Stimulated activated CD4-positive, alpha-beta T cell treated with anti-CD3 and anti-CD28 coated beads, Interleukin-12 subunit alpha, Interleukin-12 subunit beta, amount 100 ng/mL, for 24 hours (primary cell): Measurements from ENCODE around the gene KLRB1.
A peak's percentile ranks its signal among the peaks of the same experiment; 100 is the strongest.
"Not testable (repeated sequence)": the region's sequence is repeated elsewhere in the genome, so short reads cannot be mapped to it uniquely, and the experiment has no call there.

Experiments used
- DNase-seq, 2 experiments: peaks; one replicate each; pipeline ENCODE4 v3.0.0-alpha.2; 2020; ENCODE audit warnings: low read depth in 2 of 2

KLRB1 gene

GRCh38 chr12:9607716-9608115 lies at the start of gene KLRB1:
Gene KLRB1, minus strand, starts transcription at chr12:9607916. Its CDS starts 77 bp downstream, at chr12:9607839.
- no peak for DNase-seq

DNA sequence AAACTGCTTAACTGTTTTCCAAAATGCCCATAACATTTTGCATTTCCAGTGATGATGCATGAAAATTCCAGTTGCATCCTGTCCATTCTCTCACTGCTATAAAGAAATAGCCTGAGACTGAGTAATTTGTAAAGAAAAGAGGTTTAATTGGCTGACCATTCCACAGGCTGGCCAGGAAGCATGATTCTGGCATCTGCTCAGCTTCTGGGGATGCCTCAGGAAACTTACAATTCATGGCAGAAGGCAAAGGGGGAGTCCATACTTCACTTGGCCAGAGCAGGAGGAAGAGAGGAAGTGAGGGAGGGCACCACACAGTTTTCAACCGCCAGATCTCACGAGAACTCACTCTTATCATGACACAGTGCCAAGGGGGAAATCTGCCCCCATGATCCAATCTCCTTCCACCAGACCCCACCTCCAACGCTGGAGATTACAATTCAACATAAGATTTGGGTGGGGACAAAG lies 43.6 kb upstream of the KLRB1 start:
- peak in 1 of 2 experiments; percentile 61 for DNase-seq

GRCh38 chr12:9650151-9650576 lies 42.4 kb upstream of the KLRB1 start:
- DNase-seq = no peak

- DNase-seq = no peak
Observed at GRCh38 chr12:9649532-9649940, 41.8 kb upstream of the KLRB1 start.

- no peak for DNase-seq
Observed at GRCh38 chr12:9648701-9649531, 41.2 kb upstream of the KLRB1 start.

- peak; percentile 81 to 89 for DNase-seq
Observed at GRCh38 chr12:9647825-9648700, 40.3 kb upstream of the KLRB1 start.

DNA sequence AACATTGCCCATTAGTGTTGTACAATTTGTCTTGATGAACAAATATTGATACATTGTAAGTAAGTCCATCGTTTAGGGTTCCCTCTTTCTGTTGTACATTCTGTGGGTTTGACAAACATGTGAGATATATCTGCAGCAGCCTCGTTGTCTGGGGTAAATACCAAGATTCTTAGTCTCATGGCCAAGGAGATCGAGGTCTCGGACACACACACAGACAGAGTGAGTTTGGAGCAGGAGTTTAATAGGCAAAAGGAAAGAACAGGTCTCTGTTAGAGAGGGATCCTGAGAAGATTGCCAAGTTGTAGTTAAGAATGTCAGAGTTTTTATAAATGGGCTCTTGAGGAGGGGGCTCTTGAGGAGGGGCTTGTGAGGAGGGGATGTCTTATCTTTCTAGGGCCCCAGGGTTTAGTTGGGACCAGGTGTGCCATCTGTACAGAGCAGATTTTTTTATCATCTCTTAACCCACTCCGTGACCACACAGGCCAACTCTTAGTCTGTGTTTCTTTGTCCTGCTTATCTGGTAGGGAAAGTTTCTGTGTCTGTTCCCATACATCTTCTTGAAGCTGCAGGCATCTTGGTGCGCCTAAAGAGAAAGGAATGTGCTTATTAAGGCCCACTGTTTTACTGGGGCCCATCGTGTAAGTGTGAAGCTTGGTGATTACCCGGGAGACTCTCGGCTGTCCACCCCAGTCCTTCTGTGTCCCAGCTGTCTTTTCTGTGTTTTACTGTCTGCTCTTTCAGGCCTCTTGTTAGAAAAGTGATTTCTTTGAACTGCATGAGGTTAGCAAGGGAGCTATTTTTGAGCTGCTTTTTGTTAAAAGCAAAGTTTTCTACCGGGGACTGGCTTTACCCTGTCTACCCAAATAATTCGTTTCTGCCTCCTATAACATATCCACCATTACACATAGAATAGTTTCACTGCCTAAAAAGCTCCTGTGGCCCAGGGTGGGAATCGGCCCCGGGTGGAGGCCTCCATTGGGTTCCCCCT lies 39.4 kb upstream of the KLRB1 start:
- DNase-seq = no peak

- not testable (repeated sequence) for DNase-seq
Observed at GRCh38 chr12:9644985-9645551, 37.4 kb upstream of the KLRB1 start.

GRCh38 chr12:9643266-9643660 lies 35.5 kb upstream of the KLRB1 start:
- no peak for DNase-seq

GRCh38 chr12:9642606-9643265 lies 35.0 kb upstream of the KLRB1 start:
- no peak for DNase-seq

DNA sequence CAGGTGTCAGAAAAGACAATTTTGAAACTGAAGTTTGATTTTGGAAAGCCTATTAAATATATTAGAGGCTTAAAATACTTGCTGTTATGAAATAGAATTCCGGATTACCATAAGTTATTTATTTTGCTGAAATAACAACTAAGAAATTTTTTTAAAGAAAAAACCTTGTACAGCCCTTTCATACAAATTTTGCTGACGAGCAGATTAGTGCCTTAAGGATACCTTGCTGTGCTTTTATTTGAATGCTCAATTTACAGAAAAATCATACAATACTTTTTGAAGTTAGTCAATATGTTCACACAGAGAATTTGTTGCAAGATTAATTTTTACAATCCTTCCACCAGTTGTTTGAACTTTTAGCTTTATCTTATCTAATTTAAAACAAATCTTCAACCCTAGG lies 32.3 kb upstream of the KLRB1 start:
- no peak for DNase-seq

GRCh38 chr12:9636851-9637206 lies 29.1 kb upstream of the KLRB1 start:
- no peak for DNase-seq

- DNase-seq = no peak
Observed at GRCh38 chr12:9636150-9636850, 28.6 kb upstream of the KLRB1 start.

DNA sequence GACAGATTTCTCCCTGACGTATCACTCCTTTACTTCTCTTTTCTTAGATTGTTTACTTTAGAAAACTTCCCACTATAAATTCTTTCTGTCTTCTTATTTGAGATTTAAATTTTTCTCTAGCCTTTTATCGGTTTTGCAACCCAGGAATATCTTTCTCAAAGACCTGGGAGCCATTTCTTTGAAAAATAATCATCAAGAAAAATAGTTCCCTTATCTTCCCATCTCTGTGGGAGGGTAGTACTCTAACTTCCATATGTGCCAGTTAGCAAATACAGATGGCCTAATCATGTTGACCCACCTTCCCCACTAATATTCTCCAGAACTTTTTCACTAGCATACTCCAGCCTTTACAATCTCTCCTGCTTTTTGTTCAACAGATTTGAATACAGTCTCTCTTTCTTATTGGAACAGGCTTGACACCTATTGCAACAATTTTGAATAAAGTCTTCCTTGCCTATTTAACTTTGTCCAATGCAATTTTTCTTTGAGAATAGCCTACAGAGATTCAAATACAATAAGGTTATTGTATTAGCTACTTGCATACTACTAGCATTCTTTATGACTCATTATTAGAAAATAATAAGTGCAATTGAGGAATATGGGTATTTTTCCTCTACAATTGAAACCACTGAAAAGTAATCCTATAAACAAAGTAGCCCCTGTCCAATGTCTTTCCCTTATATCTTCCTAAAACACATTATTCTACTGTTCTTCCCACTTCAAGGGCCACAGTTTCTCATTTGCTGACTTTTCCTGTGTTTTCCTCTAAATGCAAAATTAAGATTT lies 27.4 kb upstream of the KLRB1 start:
- no peak for DNase-seq

DNA sequence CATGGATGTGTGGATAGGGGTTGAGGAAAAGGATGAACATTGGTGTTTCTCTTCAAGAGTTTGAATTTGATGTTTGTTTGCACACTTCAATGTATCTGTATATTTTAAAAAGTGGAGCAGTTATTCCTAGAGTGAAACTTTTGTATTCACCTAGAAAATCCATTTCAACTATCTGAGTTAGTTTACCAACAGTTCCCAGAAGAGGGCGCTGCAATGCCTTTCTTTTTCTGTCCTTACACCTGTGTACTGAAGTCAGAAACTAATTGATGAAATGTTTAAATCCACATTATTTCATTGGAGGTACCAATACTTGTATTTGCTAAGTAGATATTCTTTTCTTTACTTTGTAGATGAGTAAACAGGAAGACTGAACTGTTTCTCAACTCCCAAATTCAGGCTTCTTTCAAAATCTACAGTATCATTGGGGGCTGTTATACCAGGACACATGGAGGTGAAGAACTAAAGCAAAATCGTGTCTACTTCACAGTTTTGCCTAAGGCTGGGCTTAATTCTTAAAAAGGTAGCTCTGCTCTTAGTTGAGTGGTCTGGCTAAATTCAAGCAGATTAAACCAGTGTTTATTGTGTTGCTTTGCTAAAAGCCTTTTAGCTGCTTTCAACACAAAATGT lies 26.6 kb upstream of the KLRB1 start:
- peak; percentile 62 to 73 for DNase-seq

DNA sequence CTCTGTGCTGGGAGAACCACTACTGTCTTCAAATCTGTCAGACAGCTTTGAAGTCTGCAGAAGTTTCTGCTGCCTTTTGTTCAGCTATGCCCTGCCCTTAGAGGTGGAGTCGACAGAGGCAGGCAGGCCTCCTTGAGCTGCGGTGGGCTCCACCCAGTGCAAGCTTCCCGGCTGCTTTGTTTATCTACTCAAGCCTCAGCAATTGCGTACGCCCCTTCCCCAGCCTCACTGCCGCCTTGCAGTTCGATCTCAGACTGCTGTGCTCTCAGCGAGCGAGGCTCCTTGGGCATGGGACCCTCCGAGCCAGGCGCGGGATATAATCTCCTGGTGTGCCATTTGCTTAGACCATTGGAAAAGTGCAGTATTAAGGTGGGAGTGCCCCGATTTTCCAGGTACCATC lies 25.1 kb upstream of the KLRB1 start:
- no peak for DNase-seq

DNA sequence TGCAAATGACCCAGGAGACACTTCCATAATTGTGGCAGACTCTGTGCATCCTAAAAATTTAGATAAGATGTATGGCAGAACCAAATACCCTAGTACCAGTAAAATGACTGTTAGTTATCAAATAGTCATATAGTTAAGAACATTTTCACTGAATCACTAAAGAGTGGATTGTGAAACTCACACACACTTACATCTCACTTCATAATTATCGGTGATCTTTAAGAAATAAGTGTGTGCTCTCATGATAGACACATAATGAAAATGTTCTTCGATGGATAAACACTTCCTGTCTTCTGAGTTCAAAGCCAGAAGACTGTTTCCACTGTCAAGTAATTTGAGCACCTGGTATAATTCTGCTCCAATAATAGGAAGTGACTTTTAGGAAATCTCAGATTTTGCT lies 19.1 kb upstream of the KLRB1 start:
- DNase-seq = no peak

DNA sequence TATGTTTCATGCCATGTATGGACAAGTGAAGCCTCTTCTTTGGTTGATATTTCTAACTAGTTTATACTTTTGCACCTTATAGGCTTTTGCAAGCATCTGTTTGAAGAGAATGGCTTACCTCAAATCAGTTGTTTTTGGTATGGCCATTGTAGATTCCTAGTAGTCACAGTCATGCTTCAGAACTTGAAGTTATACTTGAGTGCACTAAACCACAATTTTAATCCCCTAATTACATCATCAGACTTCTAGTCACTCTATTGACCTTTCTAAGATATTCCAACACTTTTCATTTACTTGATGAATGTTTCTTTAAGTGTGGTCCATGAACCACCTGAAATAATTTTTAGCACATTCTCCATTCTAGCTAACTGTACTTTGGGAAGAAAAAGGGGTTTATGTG lies 18.6 kb upstream of the KLRB1 start:
- DNase-seq = no peak

GRCh38 chr12:9625019-9625418 lies 17.3 kb upstream of the KLRB1 start:
- DNase-seq = no peak
